DND-41 (cell line): Measurements from ENCODE around the gene AKT1.

Source experiments
- ATAC-seq: fragments of 200-7000 bp; cut with Tn5 transposase; 3 replicates; pipeline ENCODE4 v1.9.1; 2021; ENCODE audit warnings: low read depth; ENCODE audit not compliant: insufficient read depth
- DNase-seq: peaks from one replicate; pipeline ENCODE4 v3.0.0-alpha.2; 2020
- H2AFZ ChIP-seq: 2 replicates; pipeline ENCODE4 v1.6.0; 2012; ENCODE audit warnings: low read depth, low read length
- H3K27ac ChIP-seq: 2 replicates; pipeline ENCODE4 v1.5.1; 2012; ENCODE audit warnings: low read length, inconsistent platforms
- H3K27me3 ChIP-seq: fragments of 200-600 bp; sonication (generic); 2 replicates; pipeline ENCODE4 v1.6.0; 2012; ENCODE audit warnings: low read length, mild to moderate bottlenecking, inconsistent platforms; ENCODE audit not compliant: insufficient read depth, poor library complexity
- H3K36me3 ChIP-seq: 2 replicates; pipeline ENCODE4 v1.5.1; 2012; ENCODE audit warnings: low read length, inconsistent platforms; ENCODE audit not compliant: insufficient read depth
- H3K4me1 ChIP-seq: 2 replicates; pipeline ENCODE4 v1.5.1; 2012; ENCODE audit warnings: mild to moderate bottlenecking, low read length; ENCODE audit not compliant: insufficient read depth
- H3K4me2 ChIP-seq: 2 replicates; pipeline ENCODE4 v1.6.0; 2012; ENCODE audit warnings: mild to moderate bottlenecking, moderate library complexity, low read length, inconsistent platforms; ENCODE audit not compliant: insufficient read depth
- H3K4me3 ChIP-seq, 2 experiments: fragments of 200-600 bp in 1 of 2; shearing (Covaris generic) in 1 of 2; 2 replicates each; pipeline ENCODE4 v1.5.1; 2012 to 2016; ENCODE audit warnings: inconsistent platforms in 2 of 2, low read length in 2 of 2, mild to moderate bottlenecking in 2 of 2, low read depth in 1 of 2, moderate library complexity in 1 of 2
- H3K79me2 ChIP-seq: 2 replicates; pipeline ENCODE4 v1.6.0; 2012; ENCODE audit warnings: low read length, inconsistent platforms; ENCODE audit not compliant: insufficient read depth
- H3K9ac ChIP-seq: 2 replicates; pipeline ENCODE4 v1.6.0; 2012; ENCODE audit warnings: low read depth, mild to moderate bottlenecking, inconsistent platforms, low read length, moderate library complexity
- H3K9me3 ChIP-seq: 2 replicates; pipeline ENCODE4 v1.5.1; 2012; ENCODE audit warnings: low read length, moderate library complexity, mild to moderate bottlenecking, inconsistent platforms; ENCODE audit not compliant: insufficient read depth, severe bottlenecking
- H4K20me1 ChIP-seq: 2 replicates; pipeline ENCODE4 v1.6.0; 2012; ENCODE audit warnings: low read length; ENCODE audit not compliant: insufficient read depth
- CTCF ChIP-seq: IDR thresholded peaks from 2 replicates; pipeline ENCODE4 v1.5.1; 2012; ENCODE audit warnings: borderline replicate concordance, low read length, moderate library complexity, mild to moderate bottlenecking; ENCODE audit not compliant: poor library complexity, severe bottlenecking; ENCODE audit errors: extremely low read depth
- EZH2 ChIP-seq: IDR thresholded peaks from 3 replicates; pipeline ENCODE4 v1.6.1; 2012; ENCODE audit warnings: borderline replicate concordance, low read depth, mild to moderate bottlenecking, moderate library complexity, low read length, inconsistent platforms; ENCODE audit not compliant: severe bottlenecking

AKT1 gene

GRCh38 chr14:104787736-104788135 is 7.8 kb downstream of the AKT1 start:
- H3K4me2 ChIP-seq: no peak overlapping the region
- no peak overlapping the region for H3K27ac ChIP-seq
- no peak for ATAC-seq
- H3K4me1 ChIP-seq: peaks cover 15% of the 10 kb centered on the region
- TF ChIP-seq EZH2 (no peak), CTCF (no peak)
- no peak overlapping the region for H3K4me3 ChIP-seq
- DNase-seq: no peak
- peaks cover 96% of the 10 kb centered on the region for H4K20me1 ChIP-seq
- H3K36me3 ChIP-seq: peaks cover 94% of the 10 kb centered on the region
- no peaks in the 10 kb centered on the region for H3K27me3 ChIP-seq
- no peaks in the 10 kb centered on the region for H3K9me3 ChIP-seq
- H3K9ac ChIP-seq: 0 out of 2 replicates have a peak overlapping the region, but pooled peaks have one; percentile 0
- H2AFZ ChIP-seq: no peak overlapping the region
- H3K79me2 ChIP-seq: peaks cover 94% of the 10 kb centered on the region

- Histone ChIP-seq H4K20me1 (peaks cover 96% of the 10 kb centered on the region), H3K4me1 (peaks cover 8% of the 10 kb centered on the region; the same call in 1 of the 2 replicates), H3K4me2 (no peak overlapping the region), H3K9ac (no peak overlapping the region), H3K27ac (no peak overlapping the region), H3K36me3 (peaks cover 94% of the 10 kb centered on the region), H3K27me3 (no peaks in the 10 kb centered on the region), H2AFZ (no peak overlapping the region), H3K79me2 (peaks cover 90% of the 10 kb centered on the region), H3K9me3 (no peaks in the 10 kb centered on the region), H3K4me3 (no peak overlapping the region)
- ATAC-seq: no peak
- TF ChIP-seq EZH2 (no peak), CTCF (no peak)
- DNase-seq: no peak
Measured at GRCh38 chr14:104786726-104787675, 8.5 kb downstream of the AKT1 start.

GRCh38 chr14:104786091-104786586 is 9.4 kb downstream of the AKT1 start:
- no peak for ATAC-seq
- Histone ChIP-seq H3K27ac (no peak overlapping the region), H3K9ac (no peak overlapping the region), H3K79me2 (peaks cover 88% of the 10 kb centered on the region), H3K36me3 (peaks cover 94% of the 10 kb centered on the region), H3K27me3 (no peaks in the 10 kb centered on the region), H3K9me3 (no peaks in the 10 kb centered on the region), H3K4me3 (no peak overlapping the region), H4K20me1 (peaks cover 95% of the 10 kb centered on the region), H3K4me2 (no peak overlapping the region), H3K4me1 (peaks cover 6% of the 10 kb centered on the region; the same call in 1 of the 2 replicates), H2AFZ (no peak overlapping the region)
- TF ChIP-seq EZH2 (no peak), CTCF (no peak)
- DNase-seq: no peak
